Thoracic aorta (tissue), 2 donors: ENCODE results near the gene LIFR. TPM values are rescaled to one million over a fixed set of nuclear protein-coding genes. Genes with fewer than 3 reads are reported as not detected.

Experiments
- ATAC-seq: fragments of 150-250 bp; one replicate; pipeline ENCODE4 v1.8.0; 2017; ENCODE audit warnings: low read depth; ENCODE audit not compliant: insufficient number of reproducible peaks, low FRiP score
- DNase-seq: peaks from one replicate; pipeline ENCODE4 v3.0.0-alpha.2; 2020; ENCODE audit warnings: low spot score
- H3K27ac ChIP-seq, 2 donors: fragments of 200-600 bp; sonication (generic); 1 replicate in 1 of 2; 2 replicates in 1 of 2; pipeline ENCODE4 v1.5.1; 2016; ENCODE audit warnings: mild to moderate bottlenecking in 2 of 2, moderate library complexity in 2 of 2
- H3K27me3 ChIP-seq: fragments of 200-600 bp; sonication (generic); replicated peaks from 2 replicates; pipeline ENCODE4 v1.6.0; 2016; ENCODE audit warnings: mild to moderate bottlenecking; ENCODE audit not compliant: insufficient read depth
- H3K36me3 ChIP-seq: fragments of 200-600 bp; sonication (generic); one replicate; pipeline ENCODE4 v1.5.1; 2016
- H3K4me1 ChIP-seq, 2 donors: fragments of 200-600 bp; sonication (generic); 1 replicate in 1 of 2; 2 replicates in 1 of 2; pipeline versions ENCODE4 v1.5.1 to v1.6.0; 2016; ENCODE audit warnings: low read depth in 2 of 2, mild to moderate bottlenecking in 1 of 2; ENCODE audit not compliant: control insufficient read depth in 1 of 2
- H3K4me3 ChIP-seq: fragments of 200-600 bp; sonication (generic); 2 replicates; pipeline ENCODE4 v1.5.1; 2016; ENCODE audit warnings: mild to moderate bottlenecking
- H3K9me3 ChIP-seq: fragments of 200-600 bp; sonication (generic); 2 replicates; pipeline ENCODE4 v1.5.1; 2016
- total RNA-seq, 2 donors: library from RNA; depleted of rRNA; stranded (reverse); fragments of >200 nt; gene quantifications; one replicate each; pipeline versions ENCODE4 v1.1.0 to v1.2.3, GENCODE V29; 2016
- TF ChIP-seq, protein P1 (sequence below): fragments of 200-600 bp; sonication (generic); IDR thresholded peaks from one replicate; pipeline ENCODE4 v1.5.1; 2019; ENCODE audit warnings: antibody characterized with exemption

LIFR gene
- total RNA-seq, 2 donors from 2014 or later, result 61.1 to 110 TPM

DNA sequence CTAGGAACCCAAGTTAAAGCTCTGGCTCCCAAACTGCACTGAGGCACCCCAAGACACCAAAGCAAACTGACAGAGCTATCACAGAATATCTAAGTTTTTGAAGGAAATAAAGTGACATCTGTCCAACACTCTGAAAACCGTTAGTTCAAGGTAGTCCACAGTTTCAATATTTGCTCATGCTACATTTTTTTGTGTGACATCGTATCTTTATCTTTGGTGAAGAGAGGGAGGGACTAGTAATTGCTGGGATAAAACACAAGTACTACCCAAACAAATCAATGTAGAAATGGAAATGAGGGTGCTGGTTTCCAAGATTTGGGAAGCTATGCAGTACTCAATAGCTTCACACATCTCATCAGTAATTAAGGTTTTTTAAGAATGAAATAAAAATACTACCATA lies 20.6 kb downstream of the LIFR start:
- TF ChIP-seq, protein P1, sequence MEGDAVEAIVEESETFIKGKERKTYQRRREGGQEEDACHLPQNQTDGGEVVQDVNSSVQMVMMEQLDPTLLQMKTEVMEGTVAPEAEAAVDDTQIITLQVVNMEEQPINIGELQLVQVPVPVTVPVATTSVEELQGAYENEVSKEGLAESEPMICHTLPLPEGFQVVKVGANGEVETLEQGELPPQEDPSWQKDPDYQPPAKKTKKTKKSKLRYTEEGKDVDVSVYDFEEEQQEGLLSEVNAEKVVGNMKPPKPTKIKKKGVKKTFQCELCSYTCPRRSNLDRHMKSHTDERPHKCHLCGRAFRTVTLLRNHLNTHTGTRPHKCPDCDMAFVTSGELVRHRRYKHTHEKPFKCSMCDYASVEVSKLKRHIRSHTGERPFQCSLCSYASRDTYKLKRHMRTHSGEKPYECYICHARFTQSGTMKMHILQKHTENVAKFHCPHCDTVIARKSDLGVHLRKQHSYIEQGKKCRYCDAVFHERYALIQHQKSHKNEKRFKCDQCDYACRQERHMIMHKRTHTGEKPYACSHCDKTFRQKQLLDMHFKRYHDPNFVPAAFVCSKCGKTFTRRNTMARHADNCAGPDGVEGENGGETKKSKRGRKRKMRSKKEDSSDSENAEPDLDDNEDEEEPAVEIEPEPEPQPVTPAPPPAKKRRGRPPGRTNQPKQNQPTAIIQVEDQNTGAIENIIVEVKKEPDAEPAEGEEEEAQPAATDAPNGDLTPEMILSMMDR, result no peak
- Histone ChIP-seq H3K36me3 (no peaks in the 10 kb centered on the region), H3K4me3 (no peak overlapping the region), H3K4me1 (peaks cover 7 to 29% of the 10 kb centered on the region in 2 donors), H3K9me3 (no peaks in the 10 kb centered on the region), H3K27ac (no peak overlapping the region), H3K27me3 (no peaks in the 10 kb centered on the region)
- ATAC-seq (no peak), DNase-seq (no peak)

DNA sequence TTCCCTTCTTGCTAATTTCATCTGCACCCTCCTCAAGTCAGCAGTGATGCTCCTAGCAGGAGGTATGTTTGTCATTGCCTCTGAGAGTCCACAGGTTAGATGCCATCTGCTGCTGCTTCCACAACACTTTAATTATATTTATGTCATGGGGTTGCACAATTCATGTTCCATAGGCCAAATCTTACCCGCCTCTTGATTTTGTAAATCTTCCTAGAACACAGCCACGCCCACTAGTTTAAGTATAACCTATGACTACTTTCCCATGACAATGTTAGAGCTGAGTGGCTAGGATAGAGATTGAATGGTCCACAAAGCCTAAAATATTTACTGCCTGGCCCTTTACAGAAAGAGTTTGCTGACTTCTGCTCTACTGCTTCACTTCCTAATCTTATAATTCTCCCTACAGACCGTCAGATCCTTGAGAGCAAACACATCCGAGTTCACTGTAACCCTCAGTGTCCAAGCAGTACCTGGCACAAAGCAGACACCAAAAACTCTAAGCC lies 21.1 kb downstream of the LIFR start:
- H3K27ac ChIP-seq, result no peak overlapping the region
- ATAC-seq (no peak), DNase-seq (no peak)
- H3K4me1 ChIP-seq, result peaks cover 5 to 26% of the 10 kb centered on the region in 2 donors
- H3K27me3 ChIP-seq, result no peaks in the 10 kb centered on the region
- TF ChIP-seq, protein P1, result no peak
- H3K9me3 ChIP-seq, result no peaks in the 10 kb centered on the region
- H3K36me3 ChIP-seq, result no peaks in the 10 kb centered on the region
- H3K4me3 ChIP-seq, result no peak overlapping the region

DNA sequence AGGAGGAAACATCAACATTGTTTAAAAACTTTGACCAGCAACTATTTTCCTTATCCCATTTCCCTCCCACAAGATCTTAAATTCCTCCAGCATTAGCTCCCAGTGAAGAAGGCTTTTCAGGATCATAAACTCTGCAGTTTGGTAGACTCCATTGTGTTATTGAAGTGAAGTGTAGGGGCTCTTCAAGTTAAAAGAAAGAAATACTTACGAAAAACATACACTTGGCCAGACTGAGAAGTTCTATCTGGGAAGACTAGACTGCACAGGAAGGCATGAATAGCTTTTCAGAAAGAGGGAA lies 22.3 kb downstream of the LIFR start:
- peaks cover 0 to 14% of the 10 kb centered on the region in 2 donors for H3K4me1 ChIP-seq
- ATAC-seq, result no peak
- no peaks in the 10 kb centered on the region for H3K27me3 ChIP-seq
- H3K27ac ChIP-seq, result no peak overlapping the region
- no peak overlapping the region for H3K4me3 ChIP-seq
- TF ChIP-seq, protein P1, result no peak
- no peaks in the 10 kb centered on the region for H3K9me3 ChIP-seq
- DNase-seq, result no peak
- H3K36me3 ChIP-seq, result no peaks in the 10 kb centered on the region

DNA sequence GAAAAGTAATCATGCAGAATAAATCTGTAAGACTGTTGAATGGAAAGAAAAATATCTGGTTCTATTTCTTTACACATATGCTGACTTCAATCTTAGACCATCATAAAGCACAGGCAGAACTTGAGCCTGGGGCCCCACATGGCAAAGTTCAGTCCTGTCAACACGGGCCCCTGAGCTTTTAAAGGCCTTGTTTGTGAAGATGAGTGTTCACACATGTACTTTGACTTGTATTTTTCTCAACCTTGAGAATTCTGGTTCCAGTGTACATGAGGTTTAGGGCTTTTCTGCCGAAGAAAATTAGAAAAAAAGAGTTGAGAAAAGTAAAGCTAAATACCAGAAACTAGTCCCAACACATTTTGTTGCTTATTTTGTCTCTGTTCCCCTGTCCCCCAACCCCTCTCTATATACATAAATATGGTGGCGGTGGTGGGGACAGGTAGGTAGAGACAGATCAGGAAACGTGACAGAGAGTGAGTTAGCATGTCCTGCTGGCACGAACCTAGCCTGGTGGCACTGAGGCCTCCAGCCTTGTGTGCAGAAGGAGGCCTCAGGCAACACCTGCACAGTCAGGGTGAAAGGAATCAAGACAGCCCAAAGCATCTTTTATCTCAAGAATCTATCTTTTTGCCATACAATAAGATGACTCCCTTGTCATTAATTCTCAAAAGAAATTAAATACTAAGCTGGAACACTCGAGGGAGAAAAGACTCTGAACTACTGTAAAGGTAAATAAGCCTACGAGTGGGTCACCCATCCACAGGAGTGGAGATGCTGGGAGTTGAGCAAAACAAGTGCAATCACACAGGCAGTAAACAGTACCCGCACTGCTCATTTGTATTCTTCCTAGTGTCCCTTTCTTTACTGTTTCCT lies 22.9 kb downstream of the LIFR start:
- ATAC-seq (no peak), DNase-seq (no peak)
- H3K36me3 ChIP-seq, result no peaks in the 10 kb centered on the region
- H3K9me3 ChIP-seq, result no peaks in the 10 kb centered on the region
- TF ChIP-seq, protein P1, result no peak
- H3K27me3 ChIP-seq, result no peaks in the 10 kb centered on the region
- H3K4me1 ChIP-seq, result peaks cover 0 to 14% of the 10 kb centered on the region in 2 donors
- H3K4me3 ChIP-seq, result no peak overlapping the region
- H3K27ac ChIP-seq, result no peak overlapping the region

DNA sequence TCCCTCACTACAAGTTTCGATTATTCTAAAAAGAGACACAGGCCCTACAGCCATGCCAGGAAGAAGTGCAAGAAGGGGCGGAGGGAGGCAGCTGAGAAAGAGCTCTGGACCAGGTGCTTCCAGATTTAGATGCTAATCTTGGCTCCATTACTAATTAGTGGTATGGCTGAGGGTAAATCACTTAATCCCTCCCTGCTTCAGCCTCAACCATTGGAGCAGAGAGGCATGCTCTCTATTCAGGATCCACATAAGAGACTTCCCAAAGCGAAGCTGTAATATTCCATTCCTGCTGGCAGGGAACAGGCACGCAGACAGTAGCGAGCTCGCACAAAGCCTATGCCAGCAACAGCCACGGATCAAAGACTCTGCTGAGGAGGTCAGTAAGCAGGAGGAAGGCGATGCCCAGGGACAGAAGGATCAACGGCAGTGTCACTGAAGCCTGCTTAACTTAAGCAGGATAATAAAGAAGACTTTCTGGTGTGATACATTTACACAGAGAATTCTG lies 24.2 kb downstream of the LIFR start:
- DNase-seq (no peak), ATAC-seq (no peak)
- Histone ChIP-seq H3K4me1 (peaks cover 0 to 14% of the 10 kb centered on the region in 2 donors), H3K4me3 (no peak overlapping the region), H3K36me3 (no peaks in the 10 kb centered on the region), H3K27ac (no peak overlapping the region), H3K9me3 (no peaks in the 10 kb centered on the region), H3K27me3 (no peaks in the 10 kb centered on the region)
- TF ChIP-seq, protein P1, result no peak
